Measurements from ENCODE around the gene PTPRC. TPM values are rescaled to one million over a fixed set of nuclear protein-coding genes. Genes with fewer than 3 reads are reported as not detected.

PTPRC gene
- total RNA-seq, 1 donor from 2014 or later = not detected

DNA sequence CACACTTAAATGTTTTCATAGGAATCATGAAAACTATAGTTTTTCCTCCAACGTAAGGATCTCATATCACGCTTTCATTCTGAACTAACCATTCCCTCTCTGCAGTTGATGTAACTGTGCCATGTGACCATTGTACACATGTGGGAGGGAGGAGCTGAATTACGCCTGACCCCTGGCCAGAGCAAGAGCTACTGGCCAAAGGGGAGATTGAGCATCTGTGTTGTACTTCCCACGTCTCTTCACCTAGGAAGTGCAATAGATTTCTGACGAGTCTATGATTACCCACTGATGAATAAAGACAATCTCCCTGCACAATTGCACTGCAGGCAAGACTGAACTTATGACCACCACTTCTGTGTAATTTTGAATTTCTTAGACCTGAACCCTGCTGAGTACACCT, 24.0 kb downstream of the PTPRC start:
- TF ChIP-seq CTCF (conservative IDR thresholded peaks at IDR 0.05) = no peak
- H3K27me3 Mint-ChIP-seq (ENCODE audit: low read depth) = no peaks in the 10 kb centered on the region
- DNase-seq (ENCODE audit: low read depth, low spot score) = no peak
- no peak overlapping the region for H3K4me3 Mint-ChIP-seq
- peaks cover 6% of the 10 kb centered on the region for H3K9me3 Mint-ChIP-seq
- H3K4me1 Mint-ChIP-seq = no peaks in the 10 kb centered on the region
- H3K27ac Mint-ChIP-seq (ENCODE audit: unreplicated experiment) = no peak overlapping the region
- no peaks in the 10 kb centered on the region for H3K36me3 Mint-ChIP-seq (ENCODE audit: low read depth)

- no peak for TF ChIP-seq CTCF (conservative IDR thresholded peaks at IDR 0.05)
- Mint-ChIP-seq H3K27ac (ENCODE audit: unreplicated experiment) (no peak overlapping the region), H3K4me1 (no peaks in the 10 kb centered on the region), H3K27me3 (ENCODE audit: low read depth) (no peaks in the 10 kb centered on the region), H3K9me3 (peaks cover 6% of the 10 kb centered on the region), H3K36me3 (ENCODE audit: low read depth) (no peaks in the 10 kb centered on the region), H3K4me3 (no peak overlapping the region)
- no peak for DNase-seq (ENCODE audit: low read depth, low spot score)
Measured at GRCh38 chr1:198664068-198664788, 25.4 kb downstream of the PTPRC start.

DNA sequence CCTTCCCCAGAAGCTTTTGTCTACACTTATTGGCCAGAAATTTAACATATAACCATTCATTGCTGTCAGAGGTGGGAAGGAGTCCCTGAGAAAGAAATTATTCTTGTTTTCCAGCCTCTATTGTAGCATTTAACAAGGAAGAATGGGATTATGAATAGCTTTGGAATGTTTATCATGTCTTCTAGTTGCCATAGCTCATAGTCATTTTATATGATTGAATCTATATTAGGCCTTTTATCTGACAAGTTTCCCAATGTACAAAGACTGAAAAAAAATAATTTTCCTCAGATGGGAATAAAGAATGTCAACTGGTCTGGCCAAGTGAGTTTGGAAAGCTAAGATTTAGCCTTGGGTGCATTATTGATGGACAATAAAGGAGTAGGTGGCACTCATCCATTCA, 28.3 kb downstream of the PTPRC start:
- H3K27me3 Mint-ChIP-seq (ENCODE audit: low read depth) = no peaks in the 10 kb centered on the region
- no peak for DNase-seq (ENCODE audit: low read depth, low spot score)
- H3K4me1 Mint-ChIP-seq = no peaks in the 10 kb centered on the region
- H3K27ac Mint-ChIP-seq (ENCODE audit: unreplicated experiment) = no peak overlapping the region
- TF ChIP-seq CTCF (conservative IDR thresholded peaks at IDR 0.05) = no peak
- no peak overlapping the region for H3K4me3 Mint-ChIP-seq
- H3K9me3 Mint-ChIP-seq = peaks cover 6% of the 10 kb centered on the region
- H3K36me3 Mint-ChIP-seq (ENCODE audit: low read depth) = no peaks in the 10 kb centered on the region

DNA sequence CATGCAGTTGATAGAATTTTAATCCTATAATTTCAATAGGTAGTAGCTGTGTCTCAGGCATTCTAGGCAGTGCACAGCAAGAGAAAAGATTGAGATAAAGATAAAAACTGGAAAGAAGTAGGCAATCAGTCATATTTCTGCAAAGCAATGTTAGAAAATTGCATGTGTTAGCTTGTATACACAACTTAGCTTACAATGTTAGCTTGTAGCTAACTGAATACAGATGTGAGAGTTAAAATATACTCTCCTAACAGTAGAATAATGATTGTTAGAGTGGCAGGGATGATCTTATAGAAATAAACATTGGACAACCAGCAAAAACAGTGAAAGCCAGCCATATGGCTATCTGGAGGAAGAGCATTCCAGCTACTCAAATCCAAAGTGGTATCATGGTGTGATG, 29.0 kb downstream of the PTPRC start:
- H3K27me3 Mint-ChIP-seq (ENCODE audit: low read depth) = no peaks in the 10 kb centered on the region
- no peak overlapping the region for H3K4me3 Mint-ChIP-seq

DNA sequence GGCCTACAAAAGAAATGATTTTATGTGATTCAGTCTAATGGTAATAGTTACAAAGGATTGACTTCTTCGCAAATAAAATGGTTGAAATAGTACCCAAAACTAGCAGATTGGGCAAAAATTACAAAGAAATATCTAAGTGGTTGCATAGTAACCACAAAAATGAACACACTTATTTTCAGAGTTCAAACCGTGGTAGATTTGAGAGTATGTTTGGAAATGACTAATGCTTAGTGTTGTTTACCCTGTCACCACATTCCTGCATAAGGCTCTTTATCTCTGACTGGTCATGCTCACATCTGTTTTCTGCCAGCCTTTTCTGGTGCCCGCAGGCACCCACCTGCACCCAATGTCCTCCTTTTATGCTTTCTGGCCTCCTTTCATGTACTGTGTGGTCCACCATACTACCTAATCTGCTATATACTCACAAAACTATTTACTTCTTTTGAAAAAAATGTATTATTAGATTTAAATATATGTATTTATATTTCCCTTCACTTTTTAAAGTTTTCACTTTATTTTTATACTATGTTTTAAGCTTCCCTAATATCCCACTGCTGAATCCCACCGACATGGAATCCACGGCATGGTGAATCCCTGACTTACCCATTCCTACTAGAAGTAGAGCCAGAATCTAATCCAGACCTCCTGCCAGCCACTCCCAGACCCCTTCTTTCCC, 30.3 kb downstream of the PTPRC start:
- H3K9me3 Mint-ChIP-seq = peaks cover 6% of the 10 kb centered on the region
- no peak for TF ChIP-seq CTCF (conservative IDR thresholded peaks at IDR 0.05)
- no peaks in the 10 kb centered on the region for H3K36me3 Mint-ChIP-seq (ENCODE audit: low read depth)
- no peak overlapping the region for H3K27ac Mint-ChIP-seq (ENCODE audit: unreplicated experiment)
- no peaks in the 10 kb centered on the region for H3K27me3 Mint-ChIP-seq (ENCODE audit: low read depth)
- H3K4me3 Mint-ChIP-seq = no peak overlapping the region
- H3K4me1 Mint-ChIP-seq = no peaks in the 10 kb centered on the region
- no peak for DNase-seq (ENCODE audit: low read depth, low spot score)

More for the DNA sequence above, 29.0 kb downstream of the PTPRC start:
- Mint-ChIP-seq H3K36me3 (ENCODE audit: low read depth) (no peaks in the 10 kb centered on the region), H3K27ac (ENCODE audit: unreplicated experiment) (no peak overlapping the region), H3K4me1 (no peaks in the 10 kb centered on the region), H3K9me3 (peaks cover 6% of the 10 kb centered on the region)
- DNase-seq (ENCODE audit: low read depth, low spot score) = no peak
- TF ChIP-seq CTCF (conservative IDR thresholded peaks at IDR 0.05) = no peak
